Adrenal gland (tissue), 12 donors: ENCODE results near the gene IL1RAPL2. TPM values are rescaled to one million over a fixed set of nuclear protein-coding genes. Genes with fewer than 3 reads are reported as not detected.
"Not testable (repeated sequence)": the region's sequence is repeated elsewhere in the genome, so short reads cannot be mapped to it uniquely, and the experiment has no call there.

ENCODE experiments used
- DNase-seq, 7 donors: peaks; one replicate each; pipeline ENCODE4 v3.0.0-alpha.2; 2019 to 2020
- H3K27ac ChIP-seq, 5 donors: fragments of 200-600 bp; sonication (generic) in 4 of 5; 1 replicate in 3 of 5; 2 replicates in 2 of 5; pipeline versions ENCODE4 v1.5.1 to v1.8.0; 2016 to 2020; ENCODE audit warnings: mild to moderate bottlenecking in 1 of 5
- H3K27me3 ChIP-seq: fragments of 200-600 bp; 2 replicates; pipeline ENCODE4 v1.8.0; 2021
- H3K36me3 ChIP-seq, 2 donors: fragments of 200-600 bp; replicated peaks in 1 of 2; 1 replicate in 1 of 2; 2 replicates in 1 of 2; pipeline versions ENCODE4 v1.5.1 to v1.8.0; 2018 to 2022
- H3K4me1 ChIP-seq, 2 donors: fragments of 200-600 bp; replicated peaks in 1 of 2; 1 replicate in 1 of 2; 2 replicates in 1 of 2; pipeline versions ENCODE4 v1.5.1 to v1.8.0; 2018 to 2021
- H3K4me3 ChIP-seq, 4 donors: fragments of 200-600 bp; sonication (generic) in 3 of 4; one replicate each; pipeline ENCODE4 v1.5.1; 2016 to 2018
- H3K9me3 ChIP-seq, 3 donors: fragments of 200-600 bp; sonication (generic) in 1 of 3; replicated peaks in 1 of 3; 1 replicate in 2 of 3; 2 replicates in 1 of 3; pipeline versions ENCODE4 v1.5.1 to v1.8.0; 2016 to 2021
- CTCF ChIP-seq, 6 experiments: fragments of 450-650 bp in 4 of 6; fragments of 200-600 bp in 2 of 6; sonication (generic) in 1 of 6; IDR thresholded peaks; 1 replicate in 5 of 6; 2 replicates in 1 of 6; pipeline versions ENCODE4 v1.5.1 to v1.8.0; 2016 to 2021; ENCODE audit warnings: antibody characterized with exemption in 6 of 6, mild to moderate bottlenecking in 2 of 6, moderate library complexity in 1 of 6
- POLR2A ChIP-seq, 2 donors: fragments of 450-650 bp; IDR thresholded peaks; one replicate each; pipeline ENCODE4 v1.6.1; 2017; ENCODE audit warnings: antibody characterized with exemption in 2 of 2, mild to moderate bottlenecking in 2 of 2, moderate library complexity in 1 of 2
- WGBS, 4 donors: extraction: QIAGEN DNeasy Blood & Tissue Kit in 2 of 4; methylation state at CpG; one replicate each; pipeline versions ENCODE4 v1.1.5 to v1.1.7; 2013 to 2017; 5-methylcytosine and 5-hydroxymethylcytosine counted together
- intact Hi-C, 2 donors: fragments of 100-400 bp; cut with DNase I; formaldehyde crosslinking; loops; one replicate each; pipeline versions ENCODE4 v1.14.1 to v1.15.0; 2022 to 2023
- polyA plus RNA-seq, 3 donors: library from polyadenylated mRNA; stranded (reverse); fragments of 200-250 nt in 2 of 3; fragments of 350-450 nt in 1 of 3; fragmentation: Illumina TruSeq in 1 of 3; extraction: RNeasy Lipid Tissue Mini Kit (QIAGEN cat#74804) in 1 of 3; gene quantifications; one replicate each; pipeline ENCODE4 v1.2.3, GENCODE V29; 2013 to 2014
- total RNA-seq, 9 donors: library from RNA; depleted of rRNA in 4 of 9; stranded (reverse); fragments of >200 nt in 4 of 9; fragments of 120-200 nt in 1 of 9; fragmentation: NEBNext Ultra II Directional in 1 of 9; extraction: Animal tissue kit (Norgen Biotek cat#: 25700) in 1 of 9; gene quantifications; one replicate each; pipeline versions ENCODE4 v1.1.0 to v1.2.4, GENCODE V29; 2013 to 2023
- donor health status: healthy with polysubstance abuse.
- donor health status: Bipolar disorder and iron deficiency.
- donor health status: DM: yes; HTN: yes; CAD: no.
- donor health status: DM: no; HTN: no; CAD: no.
- donor health status: DM: no; HTN: no; CAD: no.
- donor health status: DM: yes; HTN: yes; CAD: no.

IL1RAPL2 gene
- total and polyA plus RNA-seq, 12 donors, result 0.27 to 8.4 (median 0.64) TPM; not detected in 5

DNA sequence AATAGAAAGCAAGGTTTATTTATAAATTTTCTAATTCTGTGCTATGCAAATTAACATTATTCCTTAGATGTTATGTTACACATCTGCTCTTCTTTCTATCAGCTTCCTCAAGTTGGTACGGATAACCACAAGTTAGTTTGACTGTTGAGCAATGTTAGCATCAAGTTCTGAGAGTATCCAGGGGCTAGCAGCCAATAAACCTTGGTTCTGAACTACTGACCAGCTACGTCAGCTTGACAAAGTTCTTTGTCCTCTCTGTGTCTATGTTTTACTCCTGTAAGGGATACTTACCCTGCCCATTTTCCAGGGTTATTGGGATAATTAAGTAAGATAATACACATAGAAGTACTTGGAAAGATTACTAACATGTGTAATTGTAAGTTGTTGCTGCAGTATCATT, 662.6 kb downstream of the IL1RAPL2 start:
- TF ChIP-seq CTCF (IDR thresholded peaks at IDR 0.05) (no peak), POLR2A (IDR thresholded peaks at IDR 0.05) (no peak)
- H3K27ac ChIP-seq, result no peak overlapping the region
- H3K4me1 ChIP-seq, result no peaks in the 10 kb centered on the region
- H3K9me3 ChIP-seq, result no peaks in the 10 kb centered on the region
- DNase-seq, result no peak
- 65 to 89% (median 70%) methylated on average over 2 of the region's 2 CpGs for WGBS, 4 donors
- no peaks in the 10 kb centered on the region for H3K27me3 ChIP-seq
- no peaks in the 10 kb centered on the region for H3K36me3 ChIP-seq
- no peak overlapping the region for H3K4me3 ChIP-seq
- intact Hi-C loops, result no loop called here

GRCh38 chrX:105229146-105229545, 663.1 kb downstream of the IL1RAPL2 start:
- Histone ChIP-seq H3K36me3 (no peaks in the 10 kb centered on the region), H3K4me3 (no peak overlapping the region), H3K4me1 (no peaks in the 10 kb centered on the region), H3K27me3 (no peaks in the 10 kb centered on the region), H3K9me3 (no peaks in the 10 kb centered on the region), H3K27ac (no peak overlapping the region)
- 65 to 85% (median 80%) methylated on average over 1 to 3 of the region's 3 CpGs for WGBS, 4 donors
- TF ChIP-seq POLR2A (IDR thresholded peaks at IDR 0.05) (no peak), CTCF (IDR thresholded peaks at IDR 0.05) (no peak)
- no peak for DNase-seq
- intact Hi-C loops, result no loop called here

DNA sequence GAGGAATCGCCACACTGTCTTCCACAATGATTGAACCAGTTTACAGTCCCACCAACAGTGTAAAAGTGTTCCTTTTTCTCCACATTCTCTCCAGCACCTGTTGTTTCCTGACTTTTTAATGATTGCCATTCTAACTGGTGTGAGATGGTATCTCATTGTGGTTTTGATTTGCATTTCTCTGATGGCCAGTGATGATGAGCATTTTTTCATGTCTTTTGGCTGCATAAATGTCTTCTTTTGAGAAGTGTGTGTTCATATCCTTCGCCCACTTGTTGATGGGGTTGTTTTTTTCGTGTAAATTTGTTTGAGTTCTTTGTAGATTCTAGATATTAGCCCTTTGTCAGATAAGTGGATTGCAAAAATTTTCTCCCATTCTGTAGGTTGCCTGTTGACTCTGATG, 671.4 kb downstream of the IL1RAPL2 start:
- H3K36me3 ChIP-seq, H3K9me3 ChIP-seq, DNase-seq, H3K4me3 ChIP-seq, H3K27ac ChIP-seq, H3K27me3 ChIP-seq, intact Hi-C loops, H3K4me1 ChIP-seq: not testable (repeated sequence)
- WGBS, 4 donors, result 69 to 84% (median 75%) methylated on average over 3 of the region's 3 CpGs

DNA sequence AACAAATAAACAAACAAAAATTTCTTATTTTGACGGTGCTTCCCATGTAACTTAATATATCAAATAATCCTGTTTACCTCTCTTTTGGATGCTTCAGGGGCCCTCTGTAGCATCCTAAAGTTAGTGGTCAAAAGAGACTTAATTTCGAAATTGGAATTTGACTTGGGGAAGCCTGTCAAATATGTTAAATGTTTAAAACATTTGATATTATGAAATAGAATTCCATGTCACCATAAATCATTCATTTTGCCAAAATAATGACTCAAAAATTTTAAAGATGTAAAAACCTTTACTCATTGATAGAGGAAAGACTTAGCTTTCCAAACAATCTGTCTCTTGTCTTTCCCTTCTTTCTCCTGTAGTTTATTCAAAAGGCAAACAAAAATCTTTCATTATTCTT, 675.1 kb downstream of the IL1RAPL2 start:
- Histone ChIP-seq H3K27me3 (peaks cover 14% of the 10 kb centered on the region), H3K36me3 (no peaks in the 10 kb centered on the region), H3K27ac (no peak overlapping the region), H3K4me3 (no peak overlapping the region), H3K4me1 (no peaks in the 10 kb centered on the region), H3K9me3 (no peaks in the 10 kb centered on the region)
- 66 to 75% (median 67%) methylated on average over 2 of the region's 2 CpGs for WGBS, 4 donors
- DNase-seq, result no peak
- TF ChIP-seq POLR2A (IDR thresholded peaks at IDR 0.05) (no peak), CTCF (IDR thresholded peaks at IDR 0.05) (no peak)
- intact Hi-C loops, result no loop called here

DNA sequence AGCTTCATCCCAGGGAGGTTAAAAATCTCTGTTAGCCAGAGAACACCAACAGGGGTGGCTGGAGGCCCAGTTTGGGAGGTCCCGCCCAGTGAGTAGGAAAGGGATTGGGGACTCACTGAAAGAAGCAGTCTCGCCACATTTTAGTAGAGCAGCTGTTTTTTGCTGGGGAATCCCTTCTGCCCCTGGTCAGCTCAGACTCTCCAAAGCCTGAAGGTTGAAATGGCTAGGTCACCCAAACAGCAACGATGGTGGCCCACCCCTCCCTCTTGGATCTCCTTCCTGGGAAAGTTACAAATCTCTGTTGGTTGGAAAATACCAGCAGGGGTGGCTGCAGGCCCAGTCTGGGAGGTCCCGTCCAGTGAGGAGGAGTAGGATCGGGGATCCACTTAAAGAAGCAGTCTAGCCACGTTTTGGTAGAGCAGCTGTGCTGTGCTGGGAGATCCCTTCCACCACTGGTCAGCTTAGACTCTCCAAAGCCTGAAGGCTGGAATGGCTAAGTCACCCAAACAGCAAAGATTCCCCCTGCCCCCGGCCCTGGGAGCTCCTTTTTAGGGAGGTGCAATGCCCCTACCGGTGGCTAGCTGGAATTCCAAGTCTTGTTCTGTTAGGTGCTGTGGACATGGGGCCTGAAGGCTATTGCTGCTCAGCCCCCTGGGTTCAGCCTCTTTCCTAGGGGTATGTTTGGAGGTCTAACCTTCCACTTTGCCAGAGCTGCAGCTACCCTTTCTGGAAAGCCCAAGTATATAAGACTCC, 694.5 kb downstream of the IL1RAPL2 start:
- DNase-seq, result no peak
- intact Hi-C loops, result no loop called here
- no peak overlapping the region for H3K4me3 ChIP-seq
- no peaks in the 10 kb centered on the region for H3K9me3 ChIP-seq
- TF ChIP-seq POLR2A (IDR thresholded peaks at IDR 0.05), result no peak
- no peak for TF ChIP-seq CTCF (IDR thresholded peaks at IDR 0.05)
- no peak overlapping the region for H3K27ac ChIP-seq
- peaks cover 11% of the 10 kb centered on the region for H3K27me3 ChIP-seq
- 40 to 81% (median 65%) methylated on average over 1 to 8 of the region's 8 CpGs for WGBS, 4 donors
- no peaks in the 10 kb centered on the region for H3K36me3 ChIP-seq
- no peaks in the 10 kb centered on the region for H3K4me1 ChIP-seq
